Cardiac septum (tissue), 1 donor: ENCODE measurements around the gene TPD52L3. TPM values are rescaled to one million over a fixed set of nuclear protein-coding genes. Genes with fewer than 3 reads are reported as not detected.

Experiments used
- DNase-seq: peaks from one replicate; pipeline ENCODE4 v3.0.0-alpha.2; 2020; ENCODE audit warnings: low spot score
- intact Hi-C: fragments of 100-400 bp; cut with DNase I; formaldehyde crosslinking; loops from one replicate; pipeline ENCODE4 v1.14.0; 2022
- long read RNA-seq: library from polyadenylated mRNA; unstranded; transcript quantifications from one replicate; pipeline ENCODE4 v2.0.0, GENCODE V29; 2021
- total RNA-seq: library from RNA; stranded (reverse); fragmentation: NEBNext Ultra II Directional; extraction: Animal tissue kit (Norgen Biotek cat#: 25700); gene quantifications from one replicate; pipeline ENCODE4 v1.2.1, GENCODE V29; 2021
- donor health status: DM: no; HTN: no; CAD: no.

The TPD52L3 gene
- not detected for total RNA-seq
- long read RNA-seq, result 0 reads

DNA sequence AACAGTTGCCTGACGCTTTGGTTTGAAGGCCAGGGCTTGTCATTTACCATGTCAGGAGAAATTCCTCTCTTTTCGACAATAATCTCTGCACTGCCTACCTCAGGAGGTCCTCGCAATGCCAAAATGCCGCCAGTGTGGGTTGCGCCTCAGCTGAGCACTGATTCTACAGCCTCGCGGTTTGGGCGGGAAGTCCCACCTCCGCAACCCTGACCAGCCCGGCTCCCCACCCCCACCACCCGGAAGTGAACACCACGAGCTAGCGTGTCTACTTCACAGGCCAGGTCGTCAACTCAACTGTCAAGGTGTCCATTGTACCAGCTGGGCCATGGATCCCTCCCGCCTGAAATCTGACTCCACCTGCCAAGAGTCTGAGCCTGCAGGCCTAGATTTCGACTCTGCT lies at the start of gene TPD52L3:
Gene TPD52L3, plus strand, starts transcription at position 273 of the 400 bp plus-strand sequence. CDS start 221 bp downstream, outside the sequence.
- intact Hi-C loops, result no loop called here
- DNase-seq, result no peak

DNA sequence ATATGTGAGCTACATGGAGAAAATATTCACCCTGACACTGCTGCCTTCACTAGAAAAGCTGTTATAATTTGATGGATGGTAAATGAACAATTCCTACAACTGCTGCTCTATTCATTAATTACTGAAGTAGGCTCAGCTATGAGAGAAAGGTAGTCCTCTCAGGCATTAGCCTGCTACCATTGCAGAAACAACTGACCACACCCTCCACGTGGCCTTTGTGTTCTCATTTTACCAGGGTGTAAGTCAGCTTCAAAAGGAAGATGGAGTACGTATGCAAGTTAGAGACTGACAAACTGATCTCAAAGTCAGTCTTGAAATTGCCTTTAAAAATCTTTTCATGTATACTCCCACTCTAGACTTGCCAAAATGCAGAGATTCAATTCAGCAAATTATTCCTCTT lies 26.3 kb upstream of the TPD52L3 start:
- intact Hi-C loops, result no loop called here

DNA sequence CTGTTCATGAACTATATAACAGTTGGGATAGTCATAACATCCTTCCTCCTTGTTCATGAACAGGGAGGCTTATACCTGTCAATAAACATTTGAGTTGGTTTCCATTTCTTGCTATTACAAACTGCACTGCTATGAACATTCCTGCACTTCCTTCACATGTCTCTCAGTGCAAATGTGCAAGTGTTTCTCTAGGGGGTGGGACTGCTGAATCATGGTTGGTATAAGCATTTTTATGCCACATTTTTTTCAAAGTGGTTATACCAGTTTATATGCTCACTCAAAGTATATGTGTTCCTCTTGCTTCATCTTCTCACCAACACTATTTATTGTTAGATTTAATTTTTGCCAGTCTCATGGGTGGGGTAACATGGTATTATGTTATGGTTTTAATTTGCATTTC lies 25.8 kb upstream of the TPD52L3 start:
- no peak for DNase-seq
- intact Hi-C loops, result no loop called here

More for the DNA sequence above, 26.3 kb upstream of the TPD52L3 start:
- DNase-seq, result no peak

DNA sequence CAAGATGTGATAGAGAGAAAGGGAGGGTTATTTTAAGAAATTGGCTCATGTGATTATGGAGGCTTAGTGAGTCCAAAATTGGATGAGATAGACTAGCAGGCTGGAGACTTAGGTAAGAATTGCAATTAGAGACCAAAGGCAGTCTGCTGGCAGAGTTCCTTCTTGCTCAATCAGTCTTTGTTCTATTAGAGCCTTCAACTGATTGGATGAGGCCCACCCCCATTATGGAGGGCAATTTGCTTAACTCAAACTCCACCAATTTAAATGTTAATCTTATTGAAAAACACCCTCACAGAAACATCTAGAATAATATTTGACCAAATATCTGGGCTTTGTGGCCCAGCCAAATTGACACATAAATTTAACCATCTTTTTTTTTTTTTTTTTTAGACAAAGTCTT lies 23.9 kb upstream of the TPD52L3 start:
- DNase-seq, result no peak
- intact Hi-C loops, result loop anchor here (2.0 kb wide), 1 partner anchor 249 kb away; no protein-coding TSS in a partner anchor

DNA sequence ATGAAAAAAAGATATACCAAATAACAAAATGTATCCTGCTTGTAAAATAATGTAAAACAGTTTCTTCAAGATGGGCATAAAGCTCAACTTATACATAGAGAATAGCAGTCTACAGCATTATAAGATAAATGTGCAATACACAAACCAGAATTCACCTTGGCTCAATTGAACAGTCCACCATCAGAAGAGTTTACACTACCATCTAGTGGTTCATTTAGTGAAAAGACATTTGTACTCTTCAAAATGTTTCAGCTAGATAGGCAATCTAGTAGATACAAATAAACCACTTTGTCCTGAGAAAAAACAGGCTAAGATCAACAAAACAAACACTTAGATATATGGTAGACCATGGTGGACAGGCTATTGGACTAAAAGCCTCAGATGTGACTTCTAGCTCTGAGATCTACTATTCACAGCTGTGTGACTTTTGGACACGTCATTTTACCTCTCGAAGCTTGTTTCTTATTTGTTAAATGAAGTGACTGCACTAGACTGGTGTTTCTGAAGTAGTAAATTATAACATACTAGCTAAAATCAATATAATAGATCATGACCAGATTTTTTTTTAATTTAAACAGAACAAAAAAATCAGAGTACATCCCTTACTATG lies 22.1 kb upstream of the TPD52L3 start:
- DNase-seq, result no peak
- intact Hi-C loops, result loop anchor here (1.0 to 5.0 kb wide), 3 partner anchors 108 to 419 kb away; no protein-coding TSS in a partner anchor

DNA sequence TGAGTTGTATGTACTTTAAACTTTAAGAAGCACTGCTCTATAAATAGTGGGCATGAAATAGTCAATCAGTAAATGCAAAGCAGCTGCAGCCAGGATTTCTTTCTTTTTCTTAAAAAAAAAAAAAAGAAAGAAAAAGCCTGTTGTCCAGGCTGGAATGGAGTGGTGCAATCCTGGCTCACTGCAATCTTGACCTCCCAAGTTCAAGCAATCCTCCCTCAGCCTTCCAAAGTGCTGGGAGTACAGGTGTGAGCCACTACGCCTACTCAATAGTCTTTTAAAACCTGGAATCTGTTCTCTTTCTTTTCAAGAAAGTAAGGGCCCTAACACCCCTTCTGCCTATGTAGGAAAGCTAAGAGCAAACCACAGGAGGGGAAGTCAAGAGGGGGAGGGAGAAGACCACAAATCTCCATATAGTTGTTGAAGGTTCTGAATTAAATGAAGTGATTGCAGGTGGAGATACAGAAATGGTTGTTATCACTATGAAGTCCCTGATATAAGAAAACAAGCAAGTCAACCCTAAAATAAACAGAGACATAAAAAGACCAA lies 20.6 kb upstream of the TPD52L3 start:
- no peak for DNase-seq
- intact Hi-C loops, result loop anchor here (5.0 kb wide), 1 partner anchor 420 kb away; no protein-coding TSS in a partner anchor

DNA sequence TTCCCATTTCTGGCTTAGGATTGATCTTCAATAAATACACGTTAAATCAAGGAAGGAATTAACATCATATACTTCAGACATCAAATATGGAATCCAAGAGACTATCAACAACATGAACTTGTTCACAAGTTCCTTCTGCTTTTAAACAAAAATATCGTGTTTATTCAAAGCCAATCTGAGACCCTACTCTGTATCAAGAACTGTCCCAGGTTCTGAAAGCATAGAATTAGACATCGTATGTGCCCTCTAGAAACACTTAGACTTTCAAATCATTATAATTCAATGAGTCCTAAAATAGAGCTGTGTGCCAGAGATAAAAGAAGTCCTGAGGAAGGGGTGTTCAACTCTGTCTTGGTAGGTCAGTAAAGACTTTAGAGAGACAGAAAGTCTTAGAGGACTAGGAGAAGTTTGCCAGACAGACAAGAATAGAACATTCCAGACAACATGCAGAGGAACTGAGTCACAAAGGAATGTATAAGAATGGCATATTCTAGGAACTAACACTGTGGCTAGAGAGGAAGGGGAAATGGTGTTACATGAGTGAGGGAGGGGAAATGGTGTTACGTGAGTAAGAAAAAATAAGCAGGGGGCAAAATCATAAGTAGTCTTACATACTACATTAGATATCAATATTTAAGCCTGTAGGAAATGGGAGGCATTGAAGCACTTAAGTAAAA lies 2.9 kb downstream of the TPD52L3 start:
- no peak for DNase-seq
- intact Hi-C loops, result no loop called here

DNA sequence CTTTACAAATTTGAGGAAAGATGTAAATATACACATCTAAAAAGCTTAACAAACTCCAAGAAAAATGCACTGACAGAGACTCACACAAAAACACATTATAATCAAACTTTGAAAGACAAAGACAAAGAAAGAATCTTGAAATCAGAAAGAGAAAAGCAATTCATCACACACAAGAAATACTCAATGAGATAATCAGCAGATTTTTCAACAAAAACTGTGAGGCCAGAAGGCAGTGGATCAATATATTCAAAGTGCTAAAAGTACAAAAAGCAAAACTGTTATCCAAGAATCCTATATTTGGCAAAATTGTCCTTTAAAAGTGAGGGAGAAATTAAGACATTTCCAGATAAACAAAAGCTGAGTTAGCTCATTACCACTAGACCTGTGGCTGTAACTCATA lies 6.1 kb downstream of the TPD52L3 start:
- intact Hi-C loops, result no loop called here
- DNase-seq, result no peak

DNA sequence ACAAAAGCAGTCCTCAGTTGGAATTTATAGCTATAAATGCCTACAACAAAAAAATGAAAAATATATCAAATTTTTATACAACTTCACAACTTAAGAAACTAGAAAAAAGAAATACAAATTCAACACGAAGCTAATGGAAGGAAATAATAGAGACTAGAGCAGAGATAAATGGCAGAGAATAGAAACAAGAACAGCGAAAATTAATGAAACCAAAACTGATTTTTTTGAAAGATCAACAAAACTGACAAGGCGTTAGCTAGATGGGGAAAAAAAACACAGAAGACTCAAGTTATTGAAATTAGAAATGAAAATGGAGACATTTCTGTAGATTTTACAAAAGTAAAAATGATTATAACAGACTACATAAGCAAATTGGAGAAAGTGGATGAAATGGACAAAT lies 20.6 kb downstream of the TPD52L3 start:
- intact Hi-C loops, result no loop called here
- no peak for DNase-seq

DNA sequence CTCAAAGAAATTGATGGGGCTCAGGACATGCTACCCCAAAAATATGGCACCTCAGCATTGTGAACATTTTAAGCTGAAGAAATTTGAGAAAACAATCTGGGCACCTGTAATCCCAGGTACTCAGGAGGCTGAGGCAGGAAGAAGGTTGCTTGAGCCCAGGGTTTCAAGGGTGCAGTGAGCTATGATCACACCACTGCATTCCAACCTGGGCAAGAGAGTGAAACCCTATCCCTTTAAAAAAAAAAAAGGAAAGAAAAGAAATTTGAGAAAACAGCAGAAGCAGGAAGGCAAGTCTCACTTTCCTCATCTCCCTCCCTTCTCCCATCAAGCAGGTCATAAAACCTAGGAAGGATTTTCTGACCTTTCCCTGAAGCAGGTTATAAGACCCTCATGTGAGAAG lies 23.6 kb downstream of the TPD52L3 start:
- DNase-seq, result no peak
- intact Hi-C loops, result loop anchor here (10.0 kb wide), 2 partner anchors 143 to 313 kb away; no protein-coding TSS in a partner anchor

DNA sequence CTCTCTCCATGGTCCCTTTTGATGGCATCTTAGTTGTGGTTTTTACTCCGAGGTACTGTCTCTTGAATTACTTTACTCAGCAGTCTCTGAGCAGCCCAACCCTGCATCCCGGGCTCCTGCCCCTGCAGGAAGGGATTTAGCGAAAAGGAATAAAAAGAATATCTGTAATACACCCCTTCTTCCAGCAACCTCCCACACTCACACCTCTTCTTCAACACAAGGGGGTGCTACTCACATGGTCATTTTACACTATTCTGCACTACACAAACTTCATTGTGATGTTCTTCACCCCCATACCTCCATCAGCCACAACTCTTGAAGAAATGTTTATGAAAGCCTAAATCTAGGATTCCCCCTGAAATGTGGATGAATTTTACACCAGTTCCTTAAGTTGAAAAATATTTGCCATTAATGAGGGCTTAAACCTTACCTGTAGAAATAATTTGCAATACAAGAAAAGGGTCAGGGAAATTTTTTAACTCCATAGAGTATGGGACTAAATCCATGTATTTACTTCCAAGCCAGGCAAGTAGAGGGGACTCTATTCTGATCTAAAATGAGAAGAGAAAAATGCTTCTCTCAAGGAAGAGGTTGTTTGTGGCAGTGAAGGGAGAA lies 26.0 kb downstream of the TPD52L3 start:
- intact Hi-C loops, result loop anchor here (2.0 to 10.0 kb wide), 3 partner anchors 141 to 311 kb away; no protein-coding TSS in a partner anchor
- no peak for DNase-seq

DNA sequence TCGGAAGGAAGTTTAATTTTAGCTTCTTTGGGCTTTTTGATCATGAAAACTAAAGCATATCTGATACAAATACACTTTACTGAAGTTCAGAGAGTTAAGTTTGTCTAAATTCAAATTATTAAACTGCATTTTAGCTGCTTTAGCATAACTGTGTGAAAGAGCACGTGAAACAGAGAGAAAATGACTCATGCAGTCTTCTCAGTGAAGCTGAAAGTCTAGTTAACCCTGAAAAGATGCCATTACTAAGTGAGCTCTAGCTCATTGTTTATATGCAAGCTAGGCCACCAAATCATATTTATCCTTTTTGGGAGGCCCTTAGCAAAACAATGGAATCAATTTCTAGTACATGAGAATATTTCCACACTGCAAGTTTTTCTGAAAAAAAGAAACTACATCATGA lies 27.6 kb downstream of the TPD52L3 start:
- no peak for DNase-seq
- intact Hi-C loops, result loop anchor here (2.0 to 10.0 kb wide), 3 partner anchors 139 to 309 kb away; no protein-coding TSS in a partner anchor

DNA sequence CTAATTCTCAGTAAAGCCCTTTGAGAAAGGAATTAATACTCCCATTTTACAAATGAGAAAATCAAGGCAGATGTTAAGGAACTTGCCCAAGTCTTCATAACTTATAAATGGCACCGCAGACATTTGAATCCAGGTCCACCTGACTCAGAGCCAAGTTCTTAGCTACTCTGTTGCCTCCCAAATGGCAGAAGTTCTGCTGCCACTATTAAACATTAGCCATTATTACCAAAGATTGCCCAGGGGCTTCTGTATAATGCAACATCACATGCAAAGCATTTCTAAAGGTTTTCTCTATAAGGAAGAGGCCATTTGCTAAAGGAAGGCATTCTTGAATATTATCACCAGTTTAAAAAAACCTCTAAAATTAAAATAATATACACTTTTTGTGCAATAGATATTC lies 28.3 kb downstream of the TPD52L3 start:
- DNase-seq, result no peak
- intact Hi-C loops, result loop anchor here (10.0 kb wide), 2 partner anchors 138 to 308 kb away; no protein-coding TSS in a partner anchor

DNA sequence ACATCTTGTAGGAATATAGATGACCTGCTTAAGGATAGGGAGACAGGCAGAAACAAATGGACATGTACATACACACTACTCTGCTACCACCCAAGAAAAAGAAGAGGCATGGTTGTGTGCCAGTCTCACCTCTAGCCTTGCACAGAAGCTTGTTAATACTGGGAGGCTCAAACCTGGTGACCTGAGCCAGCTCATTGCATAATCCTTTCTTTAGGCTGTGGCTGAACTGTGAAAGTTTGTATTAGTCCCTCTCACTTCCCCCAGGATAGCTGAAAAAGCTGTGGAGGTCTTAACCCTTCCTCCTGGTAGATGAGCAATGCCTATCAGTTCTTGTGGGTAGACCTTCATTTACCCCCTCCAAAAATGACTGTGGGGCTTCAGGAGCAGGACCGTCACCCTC lies 28.7 kb downstream of the TPD52L3 start:
- DNase-seq, result no peak
- intact Hi-C loops, result loop anchor here (10.0 kb wide), 2 partner anchors 138 to 308 kb away; no protein-coding TSS in a partner anchor

DNA sequence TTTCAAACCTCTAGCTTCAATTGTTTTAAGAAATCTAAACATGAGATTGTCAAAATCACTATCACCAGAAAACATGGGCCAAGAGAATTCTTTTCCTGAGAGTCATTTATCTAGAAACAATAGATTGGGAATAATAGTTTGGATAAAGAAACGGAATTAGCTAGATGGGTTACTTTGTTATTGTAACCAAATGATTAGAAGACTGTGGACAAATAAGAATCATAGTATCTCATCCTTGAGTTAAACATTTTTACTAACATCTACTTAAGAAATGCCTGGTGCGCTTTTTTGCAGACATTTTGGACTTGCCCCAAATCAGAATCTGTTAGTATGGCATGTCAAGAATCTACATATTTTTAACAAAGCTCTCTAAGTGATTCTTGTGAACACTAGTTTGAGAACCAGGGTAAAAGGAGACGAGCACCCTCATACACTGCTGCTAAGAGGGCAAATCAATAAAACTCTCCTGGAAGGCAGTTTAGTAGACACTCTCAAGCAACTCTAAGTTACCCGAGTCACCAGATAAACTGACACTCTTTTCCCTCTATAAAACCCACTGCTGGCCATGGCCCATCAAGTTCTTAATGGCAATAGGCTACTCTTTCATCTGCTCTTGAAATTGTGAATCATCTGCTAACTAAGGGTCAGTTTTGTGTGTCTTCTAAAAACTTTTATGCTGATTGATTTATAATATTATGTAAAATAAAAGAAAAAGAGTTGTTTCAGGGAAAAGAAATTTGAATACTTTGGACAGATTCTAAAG lies 39.1 kb downstream of the TPD52L3 start:
- intact Hi-C loops, result no loop called here
- no peak for DNase-seq

DNA sequence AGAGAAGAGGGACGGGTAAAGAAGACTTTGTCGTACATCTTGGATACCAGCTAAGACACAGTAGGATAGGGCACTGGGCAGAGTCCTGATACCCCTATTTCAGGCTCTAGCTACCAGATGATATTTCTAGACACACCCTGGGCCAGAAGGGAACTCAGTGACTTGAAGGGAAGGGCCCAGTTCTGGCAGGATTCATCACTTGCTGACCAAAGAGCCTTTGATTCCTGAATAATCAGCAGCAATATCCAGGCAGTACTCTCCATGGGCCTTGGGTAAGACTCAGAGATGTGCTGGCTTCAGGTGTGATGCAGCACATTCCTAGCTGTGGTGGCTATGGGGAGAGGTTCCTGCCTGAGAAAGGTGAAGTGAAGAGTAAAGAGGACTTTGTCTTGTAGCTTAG lies 40.7 kb downstream of the TPD52L3 start:
- intact Hi-C loops, result no loop called here
- DNase-seq, result no peak
